K562 (cell line): ENCODE measurements around the gene INHBC. TPM values are rescaled to one million over a fixed set of nuclear protein-coding genes. Genes with fewer than 3 reads are reported as not detected.
A peak's percentile ranks its signal among the peaks of the same experiment; 100 is the strongest.

Source experiments
- ATAC-seq: fragments of 200-7000 bp; cut with Tn5 transposase; 3 replicates; pipeline ENCODE4 v1.9.1; 2020; ENCODE audit warnings: moderate library complexity
- BruUV-seq: library from RNA; stranded (reverse); fragments of 400-500 nt; replicated peaks from 2 replicates; lab custom pipeline; 2021; lab: Mats Ljungman, UMichigan
- CTCF ChIA-PET: fragments of 300-600 bp; formaldehyde crosslinking; extraction: SDS; loops from one replicate; lab custom pipeline; 2021; ENCODE audit warnings: low intra/inter-chr PET ratio; lab: Yijun Ruan, JAX
- POLR2A ChIA-PET: fragments of 300-600, 350-650 bp; sonication (Branson Sonifier 250); formaldehyde crosslinking; extraction: SDS; loops from one replicate; lab custom pipeline; 2021; ENCODE audit warnings: antibody characterized with exemption, inconsistent platforms; lab: Yijun Ruan, JAX
- DNase-seq, 4 experiments: peaks; one replicate each; pipeline versions ENCODE4 v3.0.0 to v3.0.0-alpha.2; 2011 to 2018; ENCODE audit warnings: low spot score in 3 of 4, mixed read lengths in 3 of 4; ENCODE audit errors: extremely low read depth in 1 of 4
- FAIRE-seq: peaks from 2 replicates; lab custom pipeline; 2011; peaks lifted over from hg19 to GRCh38; lab: Jason Lieb, UNC
- H2AFZ ChIP-seq: 2 replicates; pipeline ENCODE4 v1.6.0; 2011; ENCODE audit warnings: low read depth, low read length, control low read depth, inconsistent platforms
- H3K27ac ChIP-seq: fragments of 200-600 bp; 3 replicates; pipeline ENCODE4 v1.8.0; 2011; ENCODE audit warnings: low read depth, mild to moderate bottlenecking, control low read depth, inconsistent platforms, low read length, moderate library complexity, mixed read lengths; ENCODE audit errors: extremely low read depth
- H3K27me3 ChIP-seq, 2 experiments: fragments of 300-600 bp in 1 of 2; 2 replicates in 1 of 2; 3 replicates in 1 of 2; pipeline versions ENCODE4 v1.6.0 to v1.8.0; 2011; ENCODE audit warnings: inconsistent platforms in 2 of 2, low read length in 2 of 2, mild to moderate bottlenecking in 1 of 2, mixed read lengths in 1 of 2, moderate library complexity in 1 of 2; ENCODE audit not compliant: control insufficient read depth in 2 of 2, insufficient read depth in 2 of 2
- H3K36me3 ChIP-seq: fragments of 300-600 bp; 3 replicates; pipeline ENCODE4 v1.8.0; 2011; ENCODE audit warnings: mild to moderate bottlenecking, low read length, inconsistent platforms; ENCODE audit not compliant: control insufficient read depth, insufficient read depth
- H3K4me1 ChIP-seq, 2 experiments: fragments of 200-600 bp in 1 of 2; replicated peaks in 1 of 2; 2 replicates in 1 of 2; 3 replicates in 1 of 2; pipeline versions ENCODE4 v1.5.1 to v1.8.0; 2011; ENCODE audit warnings: inconsistent platforms in 2 of 2, low read length in 2 of 2, mild to moderate bottlenecking in 1 of 2, mixed read lengths in 1 of 2, moderate library complexity in 1 of 2; ENCODE audit not compliant: control insufficient read depth in 2 of 2, insufficient read depth in 2 of 2
- H3K4me2 ChIP-seq: 2 replicates; pipeline ENCODE4 v1.6.1; 2011; ENCODE audit warnings: low read length, control low read depth, inconsistent platforms, mixed read lengths; ENCODE audit not compliant: insufficient read depth
- H3K4me3 ChIP-seq: fragments of 200-600 bp; sonication (generic), shearing (Covaris generic); 2 replicates; pipeline ENCODE4 v1.5.1; 2016; ENCODE audit warnings: control low read depth, inconsistent platforms
- H3K79me2 ChIP-seq: fragments of 200-600 bp; 3 replicates; pipeline ENCODE4 v1.8.0; 2011; ENCODE audit warnings: low read length, inconsistent platforms; ENCODE audit not compliant: control insufficient read depth, insufficient read depth
- H3K9ac ChIP-seq, 2 experiments: 2 replicates each; pipeline versions ENCODE4 v1.6.0 to v1.6.1; 2011; ENCODE audit warnings: low read depth in 2 of 2, low read length in 2 of 2, control low read depth in 1 of 2, inconsistent platforms in 1 of 2, mild to moderate bottlenecking in 1 of 2, mixed read lengths in 1 of 2; ENCODE audit not compliant: insufficient read depth in 1 of 2
- H3K9me1 ChIP-seq: one replicate; pipeline ENCODE4 v1.6.0; 2011; ENCODE audit warnings: inconsistent platforms, mild to moderate bottlenecking, low read length, moderate library complexity; ENCODE audit not compliant: control insufficient read depth, insufficient read depth
- H3K9me3 ChIP-seq: replicated peaks from 2 replicates; pipeline ENCODE4 v1.5.1; 2011; ENCODE audit warnings: low read depth, low read length, inconsistent platforms; ENCODE audit not compliant: control insufficient read depth, insufficient read depth
- H4K20me1 ChIP-seq: replicated peaks from 2 replicates; pipeline ENCODE4 v1.6.1; 2011; ENCODE audit warnings: low read length, inconsistent platforms, mixed read lengths; ENCODE audit not compliant: control insufficient read depth, insufficient read depth
- AFF1 ChIP-seq, 2 experiments: fragments of 450-650 bp; IDR thresholded peaks; 2 replicates each; pipeline ENCODE4 v1.6.1; 2018; ENCODE audit warnings: mild to moderate bottlenecking in 2 of 2, low read depth in 1 of 2; ENCODE audit not compliant: partially characterized antibody in 2 of 2
- BRD4 ChIP-seq: fragments of 200-600 bp; sonication (generic); IDR thresholded peaks from 2 replicates; pipeline ENCODE4 v1.6.1; 2017; ENCODE audit warnings: inconsistent platforms
- CBX1 ChIP-seq: sonication (generic); IDR thresholded peaks from 2 replicates; pipeline ENCODE4 v1.6.1; 2016; ENCODE audit warnings: antibody characterized with exemption, low read depth, mild to moderate bottlenecking
- SETDB1 ChIP-seq: IDR thresholded peaks from one replicate; pipeline ENCODE4 v1.6.1; 2012; ENCODE audit warnings: low read length, control low read depth, inconsistent platforms
- SRSF7 ChIP-seq: fragments of 200-400 bp; formaldehyde crosslinking; optimal IDR thresholded peaks from 2 replicates; pipeline ENCODE3; 2017; ENCODE audit warnings: mild to moderate bottlenecking, low read depth, low read length
- ZNF140 ChIP-seq: fragments of 250-450 bp; sonication (Bioruptor Pico); IDR thresholded peaks from 2 replicates; pipeline ENCODE4 v1.8.0; 2021; ENCODE audit warnings: moderate library complexity, mild to moderate bottlenecking, inconsistent platforms
- ZNF318 ChIP-seq, 2 experiments: fragments of 450-650 bp; IDR thresholded peaks; 2 replicates each; pipeline ENCODE4 v1.6.1; 2016; ENCODE audit warnings: mild to moderate bottlenecking in 2 of 2, borderline replicate concordance in 1 of 2, low read depth in 1 of 2, moderate library complexity in 1 of 2
- WGBS: fragments of 100-300 bp; shearing (Covaris generic); methylation state at CpG from one replicate; pipeline ENCODE4 v1.1.6; 2016; ENCODE audit warnings: low coverage, mixed read lengths; ENCODE audit not compliant: insufficient coverage; ENCODE audit errors: missing lambda C conversion rate; 5-methylcytosine and 5-hydroxymethylcytosine counted together
- in situ Hi-C: fragments of 300-500 bp; cut with MboI; formaldehyde crosslinking; loops from 4 replicates; pipeline ENCODE4 v1.15.0; 2018; ENCODE audit warnings: inconsistent platforms, mixed read lengths
- intact Hi-C: fragments of 100-400 bp; cut with micrococcal nuclease; formaldehyde crosslinking; loops from 2 replicates; pipeline ENCODE4 v1.14.2; 2022
- polyA plus RNA-seq, 8 experiments: library from polyadenylated mRNA; depleted of rRNA in 4 of 8; stranded (reverse) in 5 of 8; unstranded in 3 of 8; fragments of >200 nt; fragmentation: Nextera tagmentation in 2 of 8; fragmentation: Illumina TruSeq in 1 of 8; extraction: Ambion mirVana in 2 of 8; extraction: Trizol in 1 of 8; gene quantifications; 2 replicates each; pipeline versions ENCODE4 v1.2.1 to v1.2.3, GENCODE V29; 2011 to 2014; ENCODE audit warnings: inconsistent platforms in 1 of 8, missing spikeins in 1 of 8
- total RNA-seq, 7 experiments: library from RNA; depleted of rRNA in 6 of 7; stranded (reverse); fragments of >200 nt in 6 of 7; fragmentation: Illumina TruSeq in 2 of 7; extraction: Trizol in 2 of 7; gene quantifications; 2 replicates each; pipeline versions ENCODE4 v1.2.1 to v1.2.3, GENCODE V29; 2011 to 2021; ENCODE audit warnings: low replicate concordance in 1 of 7

The INHBC gene
- total and polyA plus RNA-seq, 9 of the 15 experiments (the other 6 are each of a cell fraction or from before 2014, with no cell fraction given): 0.07 to 0.24 (median 0.15) TPM; not detected in 4

- 2% methylated on average over 9 of the region's 28 CpGs for WGBS
- Histone ChIP-seq H3K36me3 (no peaks in the 10 kb centered on the region), H3K79me2 (0 out of 3 replicates have a peak, but pooled peaks cover 2% of the 10 kb centered on the region), H3K27me3 (peaks cover 4 to 19% of the 10 kb centered on the region in 2 experiments; a peak in 3 of 5 replicates), H4K20me1 (no peaks in the 10 kb centered on the region), H3K9ac (peak overlapping the region; percentile 42 to 90; a peak in 3 of 4 replicates), H3K4me2 (peak overlapping the region; percentile 85), H3K9me3 (no peaks in the 10 kb centered on the region), H3K27ac (peak overlapping the region; percentile 55), H2AFZ (peak overlapping the region; percentile 93), H3K4me3 (peak overlapping the region; percentile 51), H3K4me1 (peaks cover 21 to 39% of the 10 kb centered on the region in 2 experiments; a peak in 4 of 5 replicates), H3K9me1 (no peaks in the 10 kb centered on the region)
- intact Hi-C loops (loop anchor here (2.0 kb wide), 1 partner anchor 274 kb away; no protein-coding TSS in a partner anchor), in situ Hi-C loops (no loop called here)
- ChIA-PET CTCF (interaction anchor here (0.6 to 1.6 kb wide), 7 partner anchors 121 to 285 kb away, joined by 3 to 14 read pairs (median 4); no protein-coding TSS in a partner anchor), POLR2A (interaction anchor here (0.6 to 2.3 kb wide), 7 partner anchors 9 to 735 kb away, joined by 3 to 13 read pairs (median 4); no protein-coding TSS in a partner anchor)
- BruUV-seq: no TSS peak
- peak; percentile 83 for ATAC-seq
- DNase-seq: peak; percentile 90 to 95 (median 93)
- peak; percentile 97 for FAIRE-seq
- no peak for TF ChIP-seq BRD4
- no peak for TF ChIP-seq CBX1
- no peak for TF ChIP-seq ZNF140 (CRISPR knock-in tag)
- TF ChIP-seq SETDB1: no peak
- no peak for TF ChIP-seq SRSF7
- peak in 1 of 2 experiments; percentile 45 for TF ChIP-seq AFF1 (IDR thresholded peaks at IDR 0.05; ENCODE audit: low read depth in 1 of 2, partially characterized antibody in 2 of 2)
- TF ChIP-seq ZNF318 (IDR thresholded peaks at IDR 0.05; ENCODE audit: borderline replicate concordance in 1 of 2, low read depth in 1 of 2): 0 out of 4 replicates have a peak, but pooled peaks of 1 of the 2 experiments have one; percentile 17
These were observed 27.8 kb downstream of the INHBC start for GRCh38 chr12:57462251-57462911.
